ENCODE measurements around the gene VSTM4.

GRCh38 chr10:49151025-49151445 lies 35.7 kb upstream of the VSTM4 start:
- TF ChIP-seq POLR2A (IDR thresholded peaks at IDR 0.05; ENCODE audit: low read length), result no peak
- TF ChIP-seq GATA1 (IDR thresholded peaks at IDR 0.05; ENCODE audit: low read depth, low read length), result no peak

Data from erythroblast (primary cell).